Measurements from ENCODE around the gene STK39. TPM values are rescaled to one million over a fixed set of nuclear protein-coding genes. Genes with fewer than 3 reads are reported as not detected.
"Not testable (repeated sequence)": the region's sequence is repeated elsewhere in the genome, so short reads cannot be mapped to it uniquely, and the experiment has no call there.

Gene STK39
- polyA plus RNA-seq (2014; cell fraction: cytosol; rRNA removed) = 29.2 and 29.5 TPM in 2 replicates
- 13.6 and 14.8 TPM in 2 replicates for polyA plus RNA-seq (2014; cell fraction: nucleus; rRNA removed)

DNA sequence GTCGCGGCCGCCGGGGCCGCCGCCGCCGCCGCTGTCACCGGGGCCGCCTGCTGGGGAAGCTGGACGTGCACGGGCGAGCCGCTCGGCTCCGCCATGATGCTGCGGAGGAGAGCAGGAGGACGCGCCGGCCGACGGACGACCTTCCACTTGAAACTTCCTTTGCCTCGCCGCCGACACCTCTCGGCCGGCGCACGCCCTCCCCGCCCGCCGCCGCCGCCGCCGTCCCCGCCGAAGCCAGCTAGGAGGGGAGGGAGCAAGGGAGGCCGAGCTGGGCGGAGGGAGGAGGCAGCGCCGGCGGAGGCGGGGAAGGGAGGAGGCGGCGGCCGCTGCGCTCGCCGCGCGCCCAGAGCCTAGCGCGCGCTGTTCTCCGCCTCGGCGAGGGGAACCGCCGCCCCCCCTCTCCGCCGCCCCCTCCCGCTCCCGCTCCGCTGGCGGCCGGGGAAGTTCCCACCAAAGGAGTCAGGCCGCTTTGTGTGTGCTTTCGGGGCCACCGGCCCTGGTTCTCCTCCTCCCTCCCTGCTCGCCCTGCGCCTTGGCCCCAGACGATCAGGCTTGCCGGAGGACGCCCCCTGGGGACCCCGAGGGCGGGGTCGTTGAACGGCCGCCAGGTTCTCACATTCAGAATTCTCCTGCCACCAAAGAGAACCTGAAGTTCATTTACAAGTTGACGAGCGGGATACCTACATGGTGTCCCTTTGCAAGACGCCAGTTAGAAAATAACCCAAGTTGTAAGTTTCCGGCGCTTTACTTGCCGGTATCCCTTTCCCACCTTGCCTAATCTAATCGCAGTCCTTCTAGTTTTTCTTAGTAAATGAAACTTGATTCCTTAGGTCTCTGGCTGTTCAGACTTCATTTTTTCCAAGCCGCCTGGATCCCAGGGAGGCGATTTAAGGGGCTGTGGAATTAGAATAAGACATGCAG is at the start of gene STK39:
Gene STK39 (minus strand): TSS at position 255 of the 921 bp plus-strand sequence. CDS start 160 bp downstream, at position 95.
- DNase-seq (ENCODE audit: low spot score) = peak; percentile 81

DNA sequence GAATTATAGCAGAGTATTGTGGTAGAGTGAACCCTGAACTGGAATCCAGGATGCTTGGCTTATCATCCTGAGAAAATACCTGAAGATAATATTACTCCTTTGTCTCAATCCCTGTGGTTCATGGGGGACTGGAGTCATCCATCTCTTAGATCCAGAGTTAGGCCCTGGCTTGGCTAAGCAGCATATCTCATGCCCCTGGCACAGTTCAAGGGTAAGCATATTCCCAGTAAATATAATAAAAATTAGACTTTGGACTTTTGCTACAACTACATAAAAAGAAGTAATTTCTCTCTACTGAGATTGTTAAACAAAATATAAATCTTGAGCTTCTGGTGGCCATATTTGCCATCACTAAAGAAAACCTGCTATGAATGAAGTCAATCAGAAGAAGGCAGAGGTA is 47.7 kb upstream of the STK39 start:
- no peak for DNase-seq (ENCODE audit: low spot score)

DNA sequence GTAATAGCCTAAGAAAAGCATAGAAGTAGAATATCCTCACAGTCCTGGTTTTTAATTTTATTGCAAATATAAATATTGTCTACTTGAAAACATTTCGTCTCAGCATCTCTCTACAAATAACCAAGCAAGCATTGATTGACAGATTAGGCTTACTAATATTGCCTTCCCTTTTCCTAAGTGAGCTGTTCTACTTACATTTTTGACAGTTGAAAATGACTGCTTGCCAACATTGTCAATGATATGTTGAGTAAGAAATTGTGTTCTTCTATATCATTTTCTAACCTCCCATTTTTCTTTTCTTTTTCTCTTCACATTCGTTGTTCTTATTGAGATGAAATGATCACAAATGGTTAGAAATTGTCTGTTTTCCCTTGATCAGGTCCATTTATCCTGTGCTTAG is 47.0 kb upstream of the STK39 start:
- no peak for DNase-seq (ENCODE audit: low spot score)

DNA sequence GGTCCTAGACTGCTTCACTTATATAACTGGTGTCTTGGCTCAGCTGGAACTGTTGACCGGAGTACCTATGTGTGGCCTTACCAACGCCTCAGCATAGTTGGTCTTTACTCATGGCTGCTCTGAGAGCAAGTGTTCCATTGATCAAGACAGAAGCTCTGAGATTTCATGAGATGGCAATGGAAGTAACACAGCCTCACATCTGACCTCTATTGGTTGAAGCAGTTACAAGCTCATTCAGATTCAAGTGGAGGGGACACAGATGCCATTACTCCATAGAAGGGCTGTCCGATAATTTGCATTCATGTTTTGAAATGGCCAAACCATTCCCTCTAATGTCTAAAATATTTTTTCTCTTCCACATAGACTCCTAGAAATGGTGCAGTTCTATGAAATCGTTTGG is 46.4 kb upstream of the STK39 start:
- DNase-seq (ENCODE audit: low spot score) = no peak

DNA sequence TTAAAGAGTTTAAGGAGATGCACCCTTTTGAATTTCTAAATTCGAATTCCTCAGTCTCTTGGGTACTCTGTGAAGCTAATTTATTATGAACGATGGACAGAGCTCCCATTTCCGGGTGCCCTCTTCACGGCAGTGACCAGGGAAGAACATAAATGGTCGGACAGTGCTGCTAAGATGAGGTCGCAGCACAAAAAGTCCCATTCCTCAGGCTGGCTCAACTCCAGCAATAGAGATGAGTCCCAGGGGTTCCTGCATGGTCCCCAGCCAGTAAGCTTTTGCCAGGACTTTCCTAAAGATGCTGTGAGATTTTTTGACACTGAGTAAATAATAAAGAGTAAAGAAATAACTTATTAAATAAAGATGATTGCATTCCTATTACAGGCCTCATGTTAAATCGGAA is 43.0 kb upstream of the STK39 start:
- DNase-seq (ENCODE audit: low spot score) = no peak

DNA sequence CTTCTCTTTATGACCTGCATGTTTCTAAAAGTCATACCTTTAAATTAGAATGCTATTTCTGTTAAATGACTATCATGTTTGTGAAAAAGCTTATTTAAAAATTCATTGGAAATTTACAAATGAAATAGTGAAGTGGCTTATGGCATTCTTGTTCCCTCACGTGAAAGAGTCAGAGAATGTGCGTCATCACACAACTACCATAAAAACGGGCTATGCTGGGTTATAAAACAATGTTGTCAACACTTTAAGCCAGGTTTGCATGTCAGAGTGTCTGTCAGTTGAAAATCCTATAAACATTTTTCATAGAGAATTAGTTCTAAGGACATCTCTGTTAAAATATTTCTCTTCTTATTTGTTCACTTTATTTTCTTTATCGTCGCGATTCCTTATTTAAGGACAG is 42.5 kb upstream of the STK39 start:
- no peak for DNase-seq (ENCODE audit: low spot score)

DNA sequence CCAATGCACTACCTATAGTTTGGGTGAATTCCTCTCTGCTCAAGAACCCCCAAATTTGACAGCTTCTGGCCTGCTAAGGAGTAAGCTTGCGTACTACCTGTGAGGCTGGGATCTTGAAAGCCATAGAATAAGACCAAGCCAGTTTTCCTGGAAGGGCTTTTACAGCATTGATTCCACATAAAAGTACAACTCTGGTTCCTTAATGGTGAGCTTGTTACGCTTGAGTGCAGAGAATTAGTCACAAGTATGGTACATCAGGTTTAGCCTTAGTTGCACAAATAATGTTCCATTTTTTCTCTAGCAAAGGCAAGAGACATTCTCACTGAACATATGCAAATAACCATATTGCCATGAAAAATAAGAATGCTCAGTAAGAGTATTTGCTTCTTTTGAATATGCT is 39.1 kb upstream of the STK39 start:
- DNase-seq (ENCODE audit: low spot score) = no peak

DNA sequence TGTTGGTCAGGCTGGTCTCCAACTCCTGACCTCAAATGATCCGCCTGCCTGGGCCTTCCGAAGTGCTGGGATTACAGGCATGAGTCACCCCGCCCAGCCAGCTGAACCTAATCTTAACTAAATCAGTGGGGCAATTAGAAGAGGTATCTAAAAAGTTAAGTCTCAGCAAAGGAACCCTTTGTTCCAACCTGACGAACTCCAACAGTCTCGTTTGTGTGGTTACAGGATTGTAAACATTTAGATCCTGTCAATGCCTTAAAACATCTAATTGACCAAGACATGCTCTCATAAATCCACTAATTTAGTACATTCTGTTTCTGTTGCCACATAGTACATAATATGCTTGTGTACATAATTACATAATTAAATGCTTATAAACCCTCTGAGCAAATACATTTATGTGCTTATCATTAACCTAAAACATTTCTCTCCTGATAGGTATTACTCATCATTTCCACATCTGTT is 31.1 kb upstream of the STK39 start:
- DNase-seq (ENCODE audit: low spot score) = no peak

DNA sequence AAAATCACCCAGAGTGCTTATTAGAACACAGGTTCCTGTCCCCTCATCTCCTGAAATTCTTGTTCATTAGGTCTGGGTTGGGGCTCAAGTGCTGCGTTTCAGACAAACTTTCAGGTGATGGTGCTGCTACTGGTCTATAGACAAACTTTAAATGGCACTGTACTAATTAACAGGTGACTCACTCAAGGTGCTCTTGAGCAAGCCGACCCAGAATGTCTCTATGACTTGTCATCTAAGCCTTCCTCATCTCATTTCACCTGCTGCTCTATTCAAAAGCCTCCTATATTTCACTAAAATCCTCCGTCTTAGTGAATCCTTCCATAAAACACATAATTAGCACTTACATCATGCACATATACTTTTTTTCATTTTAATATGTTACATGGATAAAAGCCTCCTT is 29.9 kb upstream of the STK39 start:
- DNase-seq (ENCODE audit: low spot score) = no peak

DNA sequence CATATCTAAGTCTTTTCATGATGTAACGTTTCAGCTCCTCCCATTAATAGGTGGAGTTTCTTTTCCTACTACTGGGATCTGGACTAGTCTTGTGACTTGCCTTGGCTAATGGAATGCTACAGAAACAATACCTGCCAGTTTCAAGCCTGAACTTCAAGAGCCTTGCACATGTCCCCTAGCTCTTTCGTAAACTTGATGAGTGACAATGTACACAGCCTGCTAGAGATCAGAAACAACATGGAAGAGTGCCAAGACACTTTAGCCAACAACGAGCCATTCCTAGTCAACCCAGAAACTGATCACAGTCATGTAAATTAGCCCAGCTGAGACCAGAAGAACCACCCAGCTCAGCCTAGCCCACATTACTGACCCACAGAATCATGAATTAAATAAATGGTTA is 24.8 kb upstream of the STK39 start:
- no peak for DNase-seq (ENCODE audit: low spot score)

DNA sequence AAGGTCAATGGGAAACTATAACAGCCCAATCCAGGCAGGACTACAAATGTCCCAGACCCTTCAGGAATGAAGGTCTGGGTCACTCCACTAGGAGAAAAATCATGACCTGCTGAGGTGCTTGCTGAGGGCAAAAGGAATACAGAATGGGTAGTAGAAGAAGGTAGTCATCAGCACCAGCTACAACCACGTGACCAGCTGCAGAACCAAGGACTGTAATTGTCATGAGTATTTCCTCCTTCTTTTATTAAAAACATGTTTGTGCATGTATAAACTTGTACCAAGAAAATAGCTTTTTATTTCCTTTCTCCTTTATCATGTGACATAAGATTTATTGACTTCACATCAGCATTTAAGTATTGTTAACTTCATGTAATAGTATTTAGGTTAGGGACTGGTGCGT is 15.5 kb upstream of the STK39 start:
- not testable (repeated sequence) for DNase-seq (ENCODE audit: low spot score)

DNA sequence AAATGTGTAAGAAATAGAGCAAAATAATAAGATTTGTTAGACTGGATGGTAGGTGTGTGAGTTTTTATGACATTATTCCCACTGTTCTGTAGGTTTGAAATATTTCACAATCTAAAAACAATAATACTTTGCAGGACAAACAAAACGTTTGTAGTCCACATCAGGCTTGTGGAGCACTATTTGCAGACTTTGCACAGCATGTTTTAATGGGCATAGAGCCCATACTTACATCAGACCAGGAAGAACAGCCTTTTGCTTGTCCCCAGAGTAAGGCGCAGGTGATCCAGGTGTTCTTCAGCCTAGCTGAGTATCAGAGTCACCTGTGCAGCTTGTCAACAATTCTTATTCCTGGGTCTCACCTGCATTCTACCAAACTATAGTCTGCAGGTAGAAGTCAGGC is 9.1 kb upstream of the STK39 start:
- DNase-seq (ENCODE audit: low spot score) = no peak

DNA sequence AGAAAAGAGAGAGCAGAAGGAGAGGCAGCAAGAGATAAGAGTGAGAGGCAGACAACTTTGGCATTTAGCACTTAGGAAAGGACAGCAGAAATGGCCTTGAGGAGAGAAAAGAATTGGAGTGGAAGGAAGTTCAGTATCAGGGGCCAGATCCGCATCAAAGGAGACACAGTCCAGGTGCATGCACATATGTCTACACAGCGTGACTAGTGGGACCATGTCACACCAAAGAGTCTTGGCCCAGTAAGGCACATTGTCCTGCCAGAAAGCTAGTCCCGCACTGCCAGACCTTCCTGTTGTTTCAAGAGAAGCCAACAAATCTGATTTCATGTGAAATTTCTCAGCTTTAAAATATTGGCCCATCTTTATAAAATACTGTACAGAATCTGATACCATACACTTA is 8.5 kb upstream of the STK39 start:
- DNase-seq (ENCODE audit: low spot score) = peak; percentile 58

DNA sequence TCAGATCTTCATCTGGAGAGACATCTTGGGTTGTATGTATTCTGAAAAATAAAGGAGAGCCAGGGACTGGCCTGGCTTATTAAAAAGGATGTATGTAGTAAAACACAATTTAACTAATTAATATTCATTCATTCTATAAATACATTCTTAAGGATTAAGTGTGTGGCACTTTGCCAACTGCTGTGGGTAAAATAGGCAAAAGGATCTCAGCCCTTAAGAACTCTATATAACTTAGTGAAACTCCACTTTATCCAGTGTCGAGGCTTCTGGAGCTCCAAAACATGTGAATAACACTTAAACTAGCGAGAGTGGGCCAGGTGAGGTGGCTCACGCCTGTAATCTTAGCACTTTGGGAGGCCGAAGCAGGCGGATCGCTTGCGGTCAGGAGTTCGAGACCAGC is 7.7 kb upstream of the STK39 start:
- DNase-seq (ENCODE audit: low spot score) = no peak

DNA sequence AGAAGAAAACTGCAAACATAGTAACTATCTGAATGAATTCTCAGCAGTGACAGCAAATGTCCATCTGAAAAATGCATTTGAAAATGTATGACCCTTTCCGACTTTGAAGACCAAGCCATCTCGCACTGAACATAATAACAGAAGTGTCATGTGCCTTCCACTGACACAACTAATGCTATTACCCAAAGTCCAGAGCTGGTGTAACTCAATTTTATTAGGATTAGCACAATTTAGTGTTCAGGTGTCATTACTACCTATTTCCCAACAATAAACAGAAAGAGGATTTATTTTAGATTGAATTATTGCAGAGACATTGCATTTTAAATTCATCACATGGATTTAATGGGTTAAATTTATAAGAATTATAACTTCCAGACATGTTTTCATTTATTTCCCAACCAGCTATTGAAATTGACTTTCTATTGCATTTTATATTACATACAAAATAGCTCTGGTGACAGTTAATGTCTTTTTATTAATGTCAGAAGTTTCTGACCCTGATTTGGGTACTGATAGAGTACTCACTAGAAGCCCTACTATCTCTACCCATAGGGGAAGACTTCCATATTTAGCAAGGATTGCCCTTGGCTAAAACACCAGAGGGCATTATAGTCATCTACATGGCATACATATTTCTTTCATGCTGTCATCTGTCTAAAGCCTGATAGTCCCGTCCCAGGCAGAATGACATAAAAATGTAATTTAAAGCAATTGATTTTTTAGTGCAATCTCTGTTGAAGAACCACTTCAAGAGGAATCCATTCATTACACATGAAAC is 7.0 kb upstream of the STK39 start:
- DNase-seq (ENCODE audit: low spot score) = peak; percentile 77

DNA sequence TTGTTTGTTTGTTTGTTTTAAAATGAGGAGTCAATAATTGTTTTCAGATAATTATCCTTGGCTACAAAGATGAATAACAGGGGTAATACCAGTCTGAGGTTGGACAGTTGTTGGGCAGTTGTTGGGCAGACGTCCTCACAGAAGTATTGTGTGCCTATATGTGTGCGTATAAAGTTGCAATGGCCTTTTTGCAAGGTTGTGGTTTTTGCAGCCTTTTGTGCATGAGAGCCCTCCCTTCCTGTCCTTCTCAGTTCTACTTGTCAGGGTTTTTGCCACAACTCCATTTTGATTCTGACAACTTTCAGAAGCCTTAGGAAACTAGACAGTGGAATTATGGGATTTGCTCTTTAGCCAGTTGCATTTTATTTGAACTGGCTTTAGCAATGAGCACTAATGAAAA is 6.0 kb upstream of the STK39 start:
- no peak for DNase-seq (ENCODE audit: low spot score)

DNA sequence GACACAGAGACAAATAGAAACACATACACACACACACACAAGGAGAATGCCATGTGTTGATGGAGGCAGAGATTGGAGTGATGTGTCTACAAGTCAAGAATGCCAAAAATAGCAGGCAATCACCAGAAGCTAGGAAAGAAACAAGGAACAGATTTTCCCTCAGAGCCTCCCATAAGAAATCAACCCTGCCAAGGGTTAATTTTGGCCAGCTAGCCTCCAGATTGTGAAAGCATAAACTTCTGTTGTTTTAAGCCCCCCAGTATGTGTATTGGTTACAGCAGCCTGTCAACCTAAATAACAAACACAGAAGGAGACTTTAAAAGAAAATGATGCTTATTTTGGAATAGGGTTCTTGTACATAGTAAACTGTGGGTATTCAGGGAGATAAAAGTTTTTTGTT is 5.6 kb upstream of the STK39 start:
- DNase-seq (ENCODE audit: low spot score) = no peak

DNA sequence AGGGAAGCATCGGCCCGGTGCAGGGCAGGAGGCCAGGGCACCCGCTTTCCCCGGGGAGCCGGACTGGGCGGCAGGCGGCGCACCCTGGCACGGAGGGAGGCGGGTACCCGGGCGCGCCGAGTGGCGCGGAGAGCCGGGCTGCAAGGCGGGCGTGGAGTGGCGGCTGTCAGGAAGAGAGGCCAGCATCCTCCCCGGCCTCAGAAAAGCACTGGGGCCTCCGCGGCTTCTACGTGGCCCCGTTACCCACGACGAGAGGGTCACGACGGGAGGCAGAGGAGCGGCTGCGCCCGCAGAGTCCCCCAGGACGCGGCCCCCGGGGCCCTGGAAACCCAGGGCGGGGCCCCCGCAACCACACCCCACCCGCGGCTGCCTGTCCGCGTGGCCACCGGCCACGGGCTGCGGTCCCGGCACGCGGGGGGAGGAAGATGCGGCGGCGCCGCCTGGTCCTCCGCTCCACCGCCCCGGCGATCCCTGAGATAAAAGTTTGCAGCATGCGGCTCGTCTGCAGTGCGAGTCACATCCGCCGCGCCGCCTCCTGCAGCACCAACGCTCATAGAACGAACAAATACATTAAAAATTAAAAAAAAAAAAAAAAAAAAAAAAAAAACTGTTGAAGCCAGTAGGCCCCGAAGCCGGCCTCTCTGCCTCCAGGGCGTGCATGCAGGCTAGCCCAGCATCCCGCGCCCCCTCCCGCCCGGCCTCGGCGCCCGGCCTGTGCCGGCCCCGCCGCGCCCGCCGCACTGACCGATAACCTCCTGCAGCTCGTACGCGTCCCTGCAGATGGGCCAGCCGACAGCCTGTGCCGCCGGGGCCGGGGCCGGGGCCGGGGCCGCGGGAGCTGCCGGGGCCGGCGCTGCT is 683 bp downstream of the STK39 start:
- peak; percentile 61 for DNase-seq (ENCODE audit: low spot score)

DNA sequence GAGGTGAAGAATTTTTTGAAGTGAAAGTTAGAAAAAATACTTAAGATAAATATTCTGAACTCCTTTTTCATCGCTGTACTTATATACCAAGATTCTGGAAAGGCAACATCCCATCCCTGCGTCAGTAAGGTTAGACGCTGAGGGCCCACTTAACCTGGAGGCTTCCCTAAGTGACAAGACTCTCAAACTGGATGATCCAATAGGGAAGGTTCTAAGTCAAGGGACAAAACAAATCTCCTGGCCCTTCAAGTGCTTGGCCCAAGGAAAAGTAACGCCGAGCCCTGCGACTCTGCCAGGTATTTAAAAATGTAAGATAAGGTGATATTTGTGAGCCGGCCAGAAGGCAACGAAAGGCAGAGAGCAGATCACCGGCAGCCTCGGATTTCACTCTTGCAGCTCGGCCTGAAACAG is 1.3 kb downstream of the STK39 start:
- DNase-seq (ENCODE audit: low spot score) = no peak

DNA sequence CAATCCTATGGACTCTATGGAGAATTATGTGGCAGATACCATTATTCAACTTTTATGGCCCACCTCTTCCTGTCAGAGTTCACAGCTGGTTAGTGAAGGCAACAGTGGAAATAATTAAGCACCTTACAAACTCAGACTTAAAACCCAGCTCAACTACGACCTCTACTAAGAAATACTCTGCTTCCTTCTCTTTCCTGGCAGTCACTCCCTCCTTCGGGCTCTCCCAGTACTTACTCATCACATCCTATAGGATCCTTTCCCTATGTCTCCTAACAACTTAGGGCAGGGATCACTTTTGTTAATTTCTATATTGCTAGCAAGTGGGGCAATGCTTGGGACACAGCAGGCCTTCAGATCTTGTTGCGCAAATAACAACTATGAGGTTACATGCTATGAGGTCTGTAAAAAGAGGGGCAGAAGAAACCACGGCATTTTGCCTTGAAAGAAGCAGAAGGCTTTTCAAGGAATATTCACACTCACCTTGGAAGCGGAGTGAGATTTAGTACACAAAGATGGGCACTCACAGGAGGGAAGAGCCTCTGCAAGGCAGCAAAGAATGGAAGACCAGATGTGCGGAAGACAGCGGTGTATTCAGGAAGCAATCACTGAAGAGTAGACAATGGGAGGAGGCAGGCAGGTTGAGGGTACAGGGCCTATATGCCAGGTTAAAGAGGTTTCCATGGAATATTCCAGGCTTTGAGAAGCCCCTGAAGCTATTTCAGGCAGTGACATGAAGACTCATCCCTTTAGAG is 2.1 kb downstream of the STK39 start:
- no peak for DNase-seq (ENCODE audit: low spot score)

DNA sequence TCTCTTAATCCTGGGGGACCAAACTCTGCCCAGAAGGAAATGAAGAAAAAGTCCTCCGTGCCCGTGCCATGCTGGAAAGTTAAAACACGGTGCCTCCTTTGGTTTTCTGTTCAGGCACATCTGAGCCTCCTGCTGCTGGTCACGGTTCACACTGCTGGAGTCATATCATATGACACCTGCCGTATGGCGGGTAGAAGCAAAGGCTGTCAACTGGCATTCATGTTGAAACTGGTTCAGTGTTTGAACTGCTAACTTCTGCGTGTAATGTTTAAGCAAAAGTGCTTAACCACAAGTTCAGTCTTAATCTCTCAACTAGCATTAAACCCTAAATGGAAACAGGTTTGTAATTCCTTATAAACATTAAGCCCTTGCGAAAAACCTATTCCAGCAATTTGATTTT is 3.1 kb downstream of the STK39 start:
- DNase-seq (ENCODE audit: low spot score) = no peak
